Vagina (tissue), 2 donors: ENCODE results near the gene P4HA2. TPM values are rescaled to one million over a fixed set of nuclear protein-coding genes. Genes with fewer than 3 reads are reported as not detected.

Source experiments
- DNase-seq, 2 donors: peaks; one replicate each; pipeline ENCODE4 v3.0.0-alpha.2; 2017; ENCODE audit errors: extremely low spot score in 2 of 2
- H3K27ac ChIP-seq: fragments of 200-600 bp; sonication (generic); one replicate; pipeline ENCODE4 v1.5.1; 2019
- H3K27me3 ChIP-seq: fragments of 200-600 bp; sonication (generic); one replicate; pipeline ENCODE4 v1.5.1; 2019
- H3K36me3 ChIP-seq, 2 donors: fragments of 200-600 bp; sonication (generic); one replicate each; pipeline ENCODE4 v1.5.1; 2017 to 2019
- H3K4me1 ChIP-seq: fragments of 200-600 bp; sonication (generic); one replicate; pipeline ENCODE4 v1.5.1; 2019
- H3K4me3 ChIP-seq, 2 donors: fragments of 200-600 bp; sonication (generic); 1 replicate in 1 of 2; 2 replicates in 1 of 2; pipeline ENCODE4 v1.5.1; 2016 to 2019
- H3K9me3 ChIP-seq: fragments of 200-600 bp; sonication (generic); one replicate; pipeline ENCODE4 v1.5.1; 2019
- POLR2A ChIP-seq, 2 donors: fragments of 450-650 bp; IDR thresholded peaks; one replicate each; pipeline ENCODE4 v1.6.1; 2017; ENCODE audit warnings: antibody characterized with exemption in 2 of 2, mild to moderate bottlenecking in 2 of 2, moderate library complexity in 2 of 2
- POLR2AphosphoS5 ChIP-seq, 2 donors: sonication (generic); formaldehyde crosslinking; IDR thresholded peaks; one replicate each; pipeline ENCODE4 v1.9.0; 2017; ENCODE audit warnings: antibody characterized with exemption in 2 of 2, mild to moderate bottlenecking in 2 of 2, low read depth in 1 of 2; ENCODE audit not compliant: insufficient read depth in 1 of 2
- intact Hi-C: fragments of 100-400 bp; cut with DNase I; formaldehyde crosslinking; loops from one replicate; pipeline ENCODE4 v1.15.1; 2023
- total RNA-seq: library from RNA; depleted of rRNA; stranded (reverse); fragments of >200 nt; gene quantifications from one replicate; pipeline ENCODE4 v1.2.3, GENCODE V29; 2016
- TF ChIP-seq, protein P1 (sequence below), 3 experiments: fragments of 450-650 bp in 2 of 3; fragments of 200-600 bp in 1 of 3; sonication (generic) in 1 of 3; IDR thresholded peaks; one replicate each; pipeline ENCODE4 v1.5.1; 2017 to 2019; ENCODE audit warnings: antibody characterized with exemption in 3 of 3, mild to moderate bottlenecking in 2 of 3, moderate library complexity in 2 of 3

P4HA2 gene
- total RNA-seq, 1 donor from 2014 or later: 42.0 TPM

DNA sequence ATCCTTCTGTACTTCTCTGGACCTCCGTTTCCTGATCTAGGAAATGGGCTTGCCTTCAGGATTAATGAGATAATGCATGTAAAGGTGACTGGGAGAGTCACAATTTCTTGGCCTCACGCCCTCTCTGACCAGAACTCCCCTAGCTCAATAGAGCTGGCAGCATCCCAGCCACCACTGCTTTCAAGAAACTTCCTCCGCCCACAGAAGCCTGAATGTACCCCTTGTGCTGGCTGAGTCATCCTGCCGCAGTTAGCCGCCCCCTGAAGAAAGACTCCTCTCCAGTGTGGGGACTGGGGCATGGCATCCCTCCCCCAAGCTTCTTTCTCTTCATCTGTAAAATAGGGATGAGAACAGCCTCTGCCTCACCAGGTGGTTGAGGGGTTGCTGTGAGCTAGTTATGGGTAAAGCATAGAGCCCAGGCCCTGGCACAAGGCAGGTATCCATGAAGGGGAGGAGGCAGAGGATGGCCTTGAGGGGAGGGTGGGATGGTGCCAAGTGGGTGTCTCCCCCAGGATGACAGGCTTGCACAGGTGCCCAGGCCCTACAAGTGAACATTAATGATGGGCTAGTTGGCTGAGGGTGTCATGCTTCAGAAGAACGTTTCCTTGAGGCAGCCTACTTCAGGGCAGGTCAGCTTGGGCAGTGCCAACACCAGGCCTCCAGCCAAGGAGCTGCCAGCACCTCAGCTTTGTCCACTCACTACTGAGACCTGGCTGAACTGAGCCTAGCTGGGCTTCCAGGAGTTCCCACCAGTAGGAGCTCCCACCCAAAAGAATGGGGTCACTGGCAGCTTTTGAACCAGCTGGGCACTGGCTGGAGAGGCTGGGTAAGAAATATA, 33.3 kb upstream of the P4HA2 start:
- H3K4me1 ChIP-seq: peaks cover 94% of the 10 kb centered on the region
- DNase-seq: peak in 1 of 2 donors; percentile 87
- intact Hi-C loops: loop anchor here (2.0 kb wide), 1 partner anchor 34 kb away; the partner anchor contains the start of gene SLC22A4
- H3K27ac ChIP-seq: peak overlapping the region; percentile 99
- H3K9me3 ChIP-seq: no peaks in the 10 kb centered on the region
- H3K27me3 ChIP-seq: no peaks in the 10 kb centered on the region
- H3K4me3 ChIP-seq: no peak overlapping the region
- TF ChIP-seq POLR2A (IDR thresholded peaks at IDR 0.05) (no peak), POLR2AphosphoS5 (IDR thresholded peaks at IDR 0.05; ENCODE audit: insufficient read depth in 1 of 2, low read depth in 1 of 2) (no peak)
- TF ChIP-seq, protein P1, sequence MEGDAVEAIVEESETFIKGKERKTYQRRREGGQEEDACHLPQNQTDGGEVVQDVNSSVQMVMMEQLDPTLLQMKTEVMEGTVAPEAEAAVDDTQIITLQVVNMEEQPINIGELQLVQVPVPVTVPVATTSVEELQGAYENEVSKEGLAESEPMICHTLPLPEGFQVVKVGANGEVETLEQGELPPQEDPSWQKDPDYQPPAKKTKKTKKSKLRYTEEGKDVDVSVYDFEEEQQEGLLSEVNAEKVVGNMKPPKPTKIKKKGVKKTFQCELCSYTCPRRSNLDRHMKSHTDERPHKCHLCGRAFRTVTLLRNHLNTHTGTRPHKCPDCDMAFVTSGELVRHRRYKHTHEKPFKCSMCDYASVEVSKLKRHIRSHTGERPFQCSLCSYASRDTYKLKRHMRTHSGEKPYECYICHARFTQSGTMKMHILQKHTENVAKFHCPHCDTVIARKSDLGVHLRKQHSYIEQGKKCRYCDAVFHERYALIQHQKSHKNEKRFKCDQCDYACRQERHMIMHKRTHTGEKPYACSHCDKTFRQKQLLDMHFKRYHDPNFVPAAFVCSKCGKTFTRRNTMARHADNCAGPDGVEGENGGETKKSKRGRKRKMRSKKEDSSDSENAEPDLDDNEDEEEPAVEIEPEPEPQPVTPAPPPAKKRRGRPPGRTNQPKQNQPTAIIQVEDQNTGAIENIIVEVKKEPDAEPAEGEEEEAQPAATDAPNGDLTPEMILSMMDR (IDR thresholded peaks at IDR 0.05): no peak
- H3K36me3 ChIP-seq: peaks cover 0 to 7% of the 10 kb centered on the region in 2 donors

DNA sequence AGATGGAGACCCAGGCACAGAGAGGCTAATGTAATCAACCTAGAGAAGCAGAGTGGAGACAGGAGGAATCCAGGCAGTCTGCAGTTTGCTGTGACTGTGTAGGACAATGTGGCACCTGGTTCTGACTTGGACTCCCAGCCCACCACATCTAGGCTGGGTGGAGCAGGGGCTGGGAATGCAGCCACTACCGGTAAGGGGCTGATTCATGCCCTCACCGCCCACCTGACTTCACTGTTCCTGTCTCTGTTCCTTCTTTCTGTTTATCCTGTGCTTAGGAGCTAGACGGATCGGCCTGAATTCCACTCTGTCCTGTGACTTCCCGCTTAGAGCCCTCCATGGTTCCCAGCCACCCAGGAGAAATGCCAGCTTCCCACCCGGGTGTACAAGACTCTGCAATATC, 32.4 kb upstream of the P4HA2 start:
- TF ChIP-seq, protein P1 (IDR thresholded peaks at IDR 0.05): no peak
- TF ChIP-seq POLR2AphosphoS5 (IDR thresholded peaks at IDR 0.05; ENCODE audit: insufficient read depth in 1 of 2, low read depth in 1 of 2): no peak
- no peak for TF ChIP-seq POLR2A (IDR thresholded peaks at IDR 0.05)
- Histone ChIP-seq H3K9me3 (no peaks in the 10 kb centered on the region), H3K27me3 (no peaks in the 10 kb centered on the region), H3K4me1 (peaks cover 91% of the 10 kb centered on the region), H3K27ac (peak overlapping the region; percentile 99), H3K4me3 (peak overlapping the region; percentile 80 to 81), H3K36me3 (peaks cover 0 to 7% of the 10 kb centered on the region in 2 donors)
- intact Hi-C loops: loop anchor here (2.0 kb wide), 1 partner anchor 35 kb away; the partner anchor contains the start of gene SLC22A4
- peak in 1 of 2 donors; percentile 84 for DNase-seq

DNA sequence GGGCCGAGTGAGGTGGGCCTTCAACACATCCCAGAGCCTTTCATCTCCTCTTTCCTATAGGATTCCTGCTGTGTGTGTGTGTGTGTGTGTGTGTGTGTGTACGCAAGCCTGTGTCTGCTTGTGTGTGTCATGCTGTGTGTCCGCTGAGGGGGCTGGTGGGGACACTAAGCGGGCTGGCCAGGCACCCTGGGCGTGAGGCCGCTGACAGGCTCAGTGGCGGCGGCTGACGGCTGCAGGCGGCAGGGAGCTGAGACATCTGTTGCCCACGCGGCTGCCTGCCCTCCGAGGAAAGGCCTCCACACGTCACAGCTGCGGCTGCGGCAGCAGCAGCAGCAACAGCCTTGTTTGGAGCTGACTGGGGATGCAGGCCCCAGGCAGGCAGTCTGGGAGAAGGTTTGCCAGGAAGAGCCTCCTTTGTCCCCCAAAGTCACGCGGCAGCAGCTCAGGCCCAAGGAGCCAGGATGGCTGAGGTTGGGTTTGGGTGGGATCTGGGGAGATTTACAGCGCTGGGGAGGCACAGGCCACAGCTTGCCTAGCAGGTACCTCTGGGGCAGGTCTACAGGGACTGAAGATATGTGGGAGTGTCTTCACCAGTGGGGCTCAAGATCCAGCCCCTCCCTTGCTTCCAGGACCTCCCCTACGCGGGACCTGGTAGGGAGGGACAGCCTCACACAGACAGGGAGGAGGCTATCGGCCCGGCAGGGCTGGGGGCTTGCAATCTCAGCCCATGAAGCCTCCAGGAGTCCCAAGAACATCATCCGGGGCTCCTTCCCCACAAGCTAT, 31.6 kb upstream of the P4HA2 start:
- intact Hi-C loops: loop anchor here (10.0 kb wide), 1 partner anchor 116 kb away; no protein-coding TSS in a partner anchor
- H3K4me1 ChIP-seq: peaks cover 91% of the 10 kb centered on the region

DNA sequence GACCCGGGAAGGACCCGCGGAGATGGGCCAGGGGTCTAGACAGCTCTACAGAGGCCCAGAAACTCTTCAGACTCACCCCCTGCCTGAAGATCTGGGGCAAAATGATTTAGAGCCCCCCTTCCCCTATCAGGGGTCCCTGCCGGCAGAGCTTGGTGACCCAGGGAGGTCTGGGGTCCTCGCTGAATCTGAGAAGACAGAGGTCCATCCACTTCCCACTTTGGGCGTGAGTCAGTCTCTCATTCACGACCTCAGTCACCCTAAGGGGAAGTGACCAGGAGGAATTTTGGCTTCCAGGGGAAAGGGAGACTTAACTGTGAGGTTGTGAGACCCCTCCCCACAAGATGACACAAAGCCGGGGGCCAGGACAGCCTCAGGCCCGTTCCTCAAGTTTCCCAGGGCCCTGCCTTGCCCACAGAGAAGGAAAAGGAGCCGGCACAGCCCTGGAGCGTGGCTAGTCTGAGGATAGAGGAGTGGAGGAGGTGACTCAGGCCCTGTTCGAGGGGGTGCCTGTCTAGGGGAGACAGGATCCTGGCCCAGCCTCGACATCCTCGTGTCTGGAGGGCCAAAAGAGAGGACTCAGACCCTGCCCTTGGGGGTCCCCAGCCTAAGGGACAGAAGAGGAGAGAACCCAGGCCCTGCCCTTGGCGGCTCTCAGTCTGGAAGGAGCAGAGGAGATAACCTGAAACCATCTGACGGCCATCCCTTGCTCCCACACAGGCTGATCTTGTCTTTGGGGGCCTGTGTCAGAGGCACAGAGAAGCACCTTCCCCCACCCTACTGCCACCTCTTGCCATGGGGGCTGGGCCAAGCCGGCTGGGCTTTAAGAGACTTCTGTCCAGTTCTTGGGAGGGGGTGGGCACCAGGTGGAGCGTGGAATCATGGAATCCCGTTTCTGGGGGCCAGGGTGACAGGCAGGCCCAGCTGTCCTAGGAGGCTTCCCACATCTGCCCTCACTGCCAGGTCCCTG, 30.7 kb upstream of the P4HA2 start:
- intact Hi-C loops: loop anchor here (10.0 kb wide), 1 partner anchor 116 kb away; no protein-coding TSS in a partner anchor
- H3K27me3 ChIP-seq: no peaks in the 10 kb centered on the region
- H3K4me1 ChIP-seq: peaks cover 91% of the 10 kb centered on the region
- peak overlapping the region; percentile 80 to 81 for H3K4me3 ChIP-seq
- H3K36me3 ChIP-seq: peaks cover 0 to 7% of the 10 kb centered on the region in 2 donors
- no peaks in the 10 kb centered on the region for H3K9me3 ChIP-seq
- TF ChIP-seq, protein P1 (IDR thresholded peaks at IDR 0.05): no peak
- TF ChIP-seq POLR2AphosphoS5 (IDR thresholded peaks at IDR 0.05; ENCODE audit: insufficient read depth in 1 of 2, low read depth in 1 of 2): no peak
- TF ChIP-seq POLR2A (IDR thresholded peaks at IDR 0.05): no peak
- peak in 1 of 2 donors; percentile 88 for DNase-seq
- H3K27ac ChIP-seq: peak overlapping the region; percentile 99

More for the DNA sequence above, 31.6 kb upstream of the P4HA2 start:
- no peaks in the 10 kb centered on the region for H3K27me3 ChIP-seq
- no peaks in the 10 kb centered on the region for H3K9me3 ChIP-seq
- peak overlapping the region; percentile 80 to 81 for H3K4me3 ChIP-seq
- peaks cover 0 to 7% of the 10 kb centered on the region in 2 donors for H3K36me3 ChIP-seq
- TF ChIP-seq POLR2AphosphoS5 (IDR thresholded peaks at IDR 0.05; ENCODE audit: insufficient read depth in 1 of 2, low read depth in 1 of 2): peak in 1 of 2 donors; percentile 85
- TF ChIP-seq, protein P1 (IDR thresholded peaks at IDR 0.05): no peak
- peak in 1 of 2 donors; percentile 13 for TF ChIP-seq POLR2A (IDR thresholded peaks at IDR 0.05)
- H3K27ac ChIP-seq: peak overlapping the region; percentile 99
- DNase-seq: peak in 1 of 2 donors; percentile 93
